UCSD-AML1 (cell line): ENCODE measurements around the gene VAT1.
"Not testable (repeated sequence)": the region's sequence is repeated elsewhere in the genome, so short reads cannot be mapped to it uniquely, and the experiment has no call there.

ENCODE experiments used
- DNase-seq: peaks from one replicate; lab custom pipeline; 2025; ENCODE audit not compliant: unreplicated experiment; lab: John Stamatoyannopoulos, UW

Gene VAT1

GRCh38 chr17:42975701-42976100 is 46.5 kb downstream of the VAT1 start:
- not testable (repeated sequence) for DNase-seq

DNA sequence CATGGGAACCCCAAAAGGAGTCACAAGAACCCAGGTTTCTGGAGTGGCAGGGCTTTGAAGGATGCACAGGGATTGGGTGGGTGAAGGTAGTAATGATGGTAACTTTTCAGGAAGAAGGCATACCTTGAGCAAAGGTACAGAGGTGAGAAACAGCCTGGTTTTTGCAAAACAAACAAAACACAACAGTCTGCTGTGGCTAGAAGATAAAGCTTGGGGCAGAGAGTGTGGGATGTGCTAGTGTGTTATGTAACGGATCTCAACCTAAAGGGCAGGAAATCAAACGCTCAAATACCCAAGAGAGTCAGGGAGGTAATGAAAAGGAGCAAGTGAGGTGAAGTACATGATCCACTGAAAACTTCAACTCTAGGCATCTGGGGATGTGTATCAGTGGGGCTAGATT is 46.9 kb downstream of the VAT1 start:
- DNase-seq: no peak

- DNase-seq: not testable (repeated sequence)
Observed at GRCh38 chr17:42973323-42973722, 48.9 kb downstream of the VAT1 start.

- no peak for DNase-seq
Observed at GRCh38 chr17:42971589-42971988, 50.6 kb downstream of the VAT1 start.

DNA sequence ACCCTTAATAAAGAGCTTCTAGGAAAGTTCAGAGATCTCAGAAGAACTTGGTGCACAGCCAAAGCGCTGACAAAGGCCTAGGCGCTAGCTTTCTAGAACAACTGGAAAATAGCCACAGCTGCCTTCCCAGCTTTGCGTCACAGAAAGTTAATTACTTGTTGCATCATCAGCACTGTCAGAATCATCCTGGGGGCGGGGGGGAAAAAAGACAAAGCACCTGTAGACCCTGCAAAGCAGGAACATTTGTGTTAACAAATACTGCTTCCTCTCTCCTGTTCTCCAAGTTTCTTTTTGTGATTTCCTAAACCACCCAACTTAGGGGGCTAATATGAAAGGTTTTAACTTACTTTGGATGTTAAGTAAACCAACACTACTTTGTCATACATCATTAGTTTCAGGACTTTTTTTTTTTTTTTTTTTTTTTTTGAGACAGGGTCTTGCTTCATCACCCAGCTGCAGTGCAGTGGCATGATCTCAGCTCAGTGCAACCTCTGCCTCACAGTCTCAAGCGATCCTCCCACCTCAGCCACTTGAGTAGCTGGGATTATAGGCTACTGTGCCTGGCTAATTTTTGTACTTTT is 53.1 kb downstream of the VAT1 start:
- DNase-seq: no peak

GRCh38 chr17:42967925-42968324 is 54.3 kb downstream of the VAT1 start:
- no peak for DNase-seq
